ENCODE data around the gene ADGRL1. TPM values are rescaled to one million over a fixed set of nuclear protein-coding genes. Genes with fewer than 3 reads are reported as not detected.
A peak's percentile ranks its signal among the peaks of the same experiment; 100 is the strongest.
"Not testable (repeated sequence)": the region's sequence is repeated elsewhere in the genome, so short reads cannot be mapped to it uniquely, and the experiment has no call there.

ADGRL1 gene
- total RNA-seq, 2 experiments from 2014 or later = 8.4 to 10.9 TPM

DNA sequence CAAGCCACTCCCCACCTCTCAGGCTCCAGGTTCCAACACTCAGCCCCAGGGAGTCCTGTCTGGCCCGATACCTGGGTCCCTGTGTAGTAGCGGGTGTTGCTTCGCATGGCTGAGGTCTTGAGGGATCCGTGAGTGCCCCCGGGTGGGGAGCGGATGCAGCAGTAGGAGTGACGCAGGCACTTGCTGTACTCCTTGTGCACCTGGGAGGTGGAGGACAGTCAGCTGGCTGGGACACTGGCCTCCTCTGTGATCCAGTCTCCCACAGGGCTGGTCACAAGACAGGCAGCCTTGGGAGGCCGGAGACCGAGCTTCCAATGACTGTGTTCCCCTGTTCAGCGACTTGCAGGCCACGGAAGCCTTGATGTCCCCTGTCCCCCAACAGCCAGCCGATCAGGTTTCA is 53.3 kb downstream of the ADGRL1 start:
- H3K9me3 Mint-ChIP-seq = no peaks in the 10 kb centered on the region
- ChIA-PET POLR2A (no interaction called here), CTCF (no interaction called here)
- peak overlapping the region; percentile 18 for H3K27ac Mint-ChIP-seq
- H3K36me3 Mint-ChIP-seq = peaks cover 9% of the 10 kb centered on the region
- no peak for DNase-seq
- no peak overlapping the region for H3K4me3 Mint-ChIP-seq
- intact Hi-C loops (cut with micrococcal nuclease) = no loop called here
- H3K4me1 Mint-ChIP-seq (ENCODE audit: low read depth) = peaks cover 23% of the 10 kb centered on the region
- H3K27me3 Mint-ChIP-seq = no peaks in the 10 kb centered on the region

DNA sequence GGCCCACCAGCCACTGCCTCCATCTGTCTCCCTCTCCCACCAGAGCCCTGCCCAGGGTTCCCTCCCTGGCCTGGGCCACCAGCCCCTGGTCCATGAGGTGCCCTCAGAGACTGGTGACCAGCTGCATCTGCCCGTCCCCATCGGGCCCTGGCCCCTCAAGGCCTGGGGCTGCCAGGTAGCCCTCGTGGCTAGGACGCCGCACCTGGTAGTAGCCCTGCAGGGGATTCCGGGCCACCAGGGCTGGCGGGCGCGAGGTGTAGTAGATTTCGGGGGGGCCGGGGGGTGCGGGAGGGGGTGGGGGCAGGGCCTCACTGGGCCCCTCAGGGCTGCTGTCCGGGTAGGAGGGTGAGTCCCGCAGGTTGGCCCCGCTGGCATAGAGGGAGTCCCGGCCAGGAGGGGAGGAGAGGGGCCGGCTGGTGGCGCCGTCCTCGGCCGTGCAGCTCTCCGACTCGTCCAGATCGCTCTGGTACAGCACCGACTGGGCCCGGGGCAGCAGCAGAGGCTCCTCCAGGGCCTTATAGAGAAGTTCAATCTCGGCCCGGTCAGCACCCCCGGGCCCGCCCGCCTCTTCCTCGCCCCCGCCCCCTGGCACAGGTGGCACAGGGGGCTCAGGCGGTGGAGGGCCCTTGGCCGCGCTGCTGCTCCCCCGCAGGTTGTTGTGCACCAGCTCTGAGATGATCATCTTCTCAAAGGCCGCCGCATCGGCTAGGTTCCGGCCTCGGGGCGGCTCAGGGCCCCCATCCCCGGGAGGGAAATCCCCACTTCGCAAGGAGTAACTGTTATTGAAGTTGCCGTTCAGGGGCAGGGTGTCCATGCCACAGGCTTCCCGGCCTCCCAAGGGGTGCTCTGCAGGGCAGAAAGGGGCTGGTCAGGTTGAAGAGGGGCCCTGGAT is 55.0 kb downstream of the ADGRL1 start:
- POLR2A ChIA-PET = no interaction called here
- peaks cover 3% of the 10 kb centered on the region for H3K36me3 Mint-ChIP-seq
- no peaks in the 10 kb centered on the region for H3K9me3 Mint-ChIP-seq
- peaks cover 35% of the 10 kb centered on the region for H3K4me1 Mint-ChIP-seq (ENCODE audit: low read depth)
- intact Hi-C loops (cut with micrococcal nuclease) = no loop called here
- H3K27me3 Mint-ChIP-seq = no peaks in the 10 kb centered on the region
- peak overlapping the region; percentile 28 for H3K27ac Mint-ChIP-seq
- no peak overlapping the region for H3K4me3 Mint-ChIP-seq
- CTCF ChIA-PET = interaction anchor here (0.7 to 2.0 kb wide), 4 partner anchors 13 to 329 kb away, joined by 3 to 9 read pairs (median 3); partner anchors contain the start of gene ASF1B
- no peak for DNase-seq

DNA sequence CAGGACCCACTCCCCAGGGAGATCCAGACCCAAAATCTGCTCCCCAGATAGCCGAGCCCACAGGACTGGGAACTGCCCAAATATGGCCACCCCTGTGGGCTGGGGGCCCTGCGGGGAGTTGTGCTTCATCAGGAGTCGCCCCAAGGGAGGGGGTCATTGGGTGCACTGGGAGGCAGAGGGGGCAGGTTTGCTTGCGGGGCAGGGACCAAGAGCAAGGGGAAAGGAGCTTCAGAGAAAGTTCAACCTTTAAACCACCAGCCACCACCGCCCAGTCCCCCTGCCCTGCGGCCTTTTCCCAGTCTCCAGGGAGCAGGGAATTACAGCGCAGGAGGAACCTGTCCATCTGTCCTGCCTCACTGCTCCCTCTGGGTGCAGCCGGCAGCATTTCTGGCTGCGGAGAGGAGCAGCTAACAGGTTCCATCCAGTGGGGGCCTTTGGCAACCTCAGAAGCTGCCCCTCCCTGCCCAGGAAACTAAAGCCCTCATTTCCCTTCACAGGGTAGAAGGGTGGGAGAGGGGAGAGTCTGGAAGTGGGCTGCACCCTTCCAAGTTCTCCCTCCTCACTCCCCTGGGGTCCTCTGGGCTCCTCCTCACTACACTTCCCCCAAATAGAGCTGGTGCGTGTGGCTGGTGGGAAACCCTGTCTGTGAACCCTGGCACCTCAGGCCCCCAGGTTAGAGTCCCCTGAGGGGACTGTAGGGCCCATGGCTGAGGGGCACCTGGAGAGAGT is 55.8 kb downstream of the ADGRL1 start:
- peaks cover 38% of the 10 kb centered on the region for H3K4me1 Mint-ChIP-seq (ENCODE audit: low read depth)
- POLR2A ChIA-PET = no interaction called here
- peaks cover 3% of the 10 kb centered on the region for H3K36me3 Mint-ChIP-seq
- no peaks in the 10 kb centered on the region for H3K9me3 Mint-ChIP-seq
- CTCF ChIA-PET = interaction anchor here (0.8 to 2.0 kb wide), 4 partner anchors 13 to 330 kb away, joined by 3 to 9 read pairs (median 3); partner anchors contain the start of gene ASF1B
- DNase-seq = peak; percentile 26
- no peaks in the 10 kb centered on the region for H3K27me3 Mint-ChIP-seq
- no peak overlapping the region for H3K4me3 Mint-ChIP-seq
- intact Hi-C loops (cut with micrococcal nuclease) = no loop called here
- peak overlapping the region; percentile 92 for H3K27ac Mint-ChIP-seq

DNA sequence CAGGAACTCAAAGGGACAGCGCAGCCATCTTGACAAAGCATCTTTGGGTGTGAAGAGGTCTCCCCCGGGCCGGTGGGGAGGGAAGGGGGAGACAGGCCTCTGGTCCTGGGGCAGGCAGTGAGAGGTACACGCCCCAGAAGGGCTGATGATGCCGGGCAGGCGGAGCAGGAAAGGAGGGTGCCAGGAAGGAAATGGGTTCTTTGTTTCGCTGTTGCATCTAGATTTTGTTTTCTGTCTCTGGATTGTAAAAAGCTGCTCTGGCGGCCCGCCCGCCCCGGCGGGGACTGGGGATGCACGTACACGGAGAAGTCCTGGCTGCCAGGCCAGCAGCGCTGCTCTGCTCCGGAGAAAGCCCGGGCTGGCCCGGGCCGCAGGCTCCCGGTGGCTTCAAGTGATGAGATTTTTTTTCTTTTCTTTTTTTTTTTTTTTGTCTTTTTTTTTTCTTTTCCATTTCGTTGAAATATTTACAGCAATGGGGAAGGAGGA is 56.4 kb downstream of the ADGRL1 start:
- Mint-ChIP-seq H3K27ac (peak overlapping the region; percentile 92), H3K4me3 (peak overlapping the region; percentile 55), H3K27me3 (no peaks in the 10 kb centered on the region), H3K9me3 (no peaks in the 10 kb centered on the region), H3K36me3 (peaks cover 3% of the 10 kb centered on the region), H3K4me1 (ENCODE audit: low read depth) (peaks cover 38% of the 10 kb centered on the region)
- peak; percentile 63 for DNase-seq
- ChIA-PET CTCF (interaction anchor here (1.1 to 2.0 kb wide), 2 partner anchors 13 to 199 kb away, joined by 3 to 9 read pairs; partner anchors contain the start of gene ASF1B), POLR2A (no interaction called here)
- intact Hi-C loops (cut with micrococcal nuclease) = loop anchor here (10.0 kb wide), 1 partner anchor 45 kb away; no protein-coding TSS in a partner anchor

DNA sequence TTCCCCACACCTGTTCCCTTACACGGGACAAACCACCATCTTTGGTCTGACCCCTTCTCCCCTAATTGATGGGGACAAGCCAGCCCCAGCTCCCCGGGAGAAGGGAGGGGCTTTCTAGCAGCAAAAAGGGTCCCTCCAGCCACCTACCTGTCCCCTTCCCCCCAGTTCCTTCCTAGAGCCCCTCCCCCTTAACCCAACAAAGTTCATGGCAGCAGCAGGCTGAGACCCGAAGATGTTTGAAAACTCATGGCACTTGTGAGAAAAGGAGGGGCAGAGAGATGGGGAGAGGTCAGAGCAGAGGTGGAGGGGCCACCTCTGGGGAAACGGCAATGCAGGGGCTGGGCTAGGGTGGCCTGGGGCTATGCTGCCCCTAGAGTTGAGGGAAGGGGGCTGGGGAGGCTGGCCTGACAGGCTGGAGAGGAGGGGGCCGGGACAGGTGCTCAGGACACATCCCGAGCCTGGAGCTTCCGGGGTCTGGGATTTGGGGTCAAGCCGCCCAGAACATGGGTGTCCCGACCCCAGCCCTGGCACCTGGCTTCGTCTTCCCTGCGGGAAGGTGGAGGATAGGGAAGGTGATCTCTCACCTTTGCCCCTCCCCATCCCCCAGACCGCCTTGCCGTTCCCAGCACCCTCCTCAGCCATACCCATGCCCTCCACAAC is 57.1 kb downstream of the ADGRL1 start:
- H3K4me1 Mint-ChIP-seq (ENCODE audit: low read depth) = peaks cover 38% of the 10 kb centered on the region
- H3K27me3 Mint-ChIP-seq = no peaks in the 10 kb centered on the region
- H3K4me3 Mint-ChIP-seq = peak overlapping the region; percentile 55
- H3K27ac Mint-ChIP-seq = peak overlapping the region; percentile 92
- no peak for DNase-seq
- POLR2A ChIA-PET = interaction anchor here (1.0 to 1.7 kb wide), 2 partner anchors 13 to 19 kb away, joined by 3 to 6 read pairs; partner anchors contain the start of gene ASF1B
- intact Hi-C loops (cut with micrococcal nuclease) = loop anchor here (10.0 kb wide), 1 partner anchor 46 kb away; no protein-coding TSS in a partner anchor
- no peaks in the 10 kb centered on the region for H3K9me3 Mint-ChIP-seq
- CTCF ChIA-PET = interaction anchor here (0.8 to 4.6 kb wide), 7 partner anchors 9 to 331 kb away, joined by 3 to 30 read pairs (median 7); partner anchors contain the start of genes ADGRE5 and ASF1B
- H3K36me3 Mint-ChIP-seq = peaks cover 3% of the 10 kb centered on the region

DNA sequence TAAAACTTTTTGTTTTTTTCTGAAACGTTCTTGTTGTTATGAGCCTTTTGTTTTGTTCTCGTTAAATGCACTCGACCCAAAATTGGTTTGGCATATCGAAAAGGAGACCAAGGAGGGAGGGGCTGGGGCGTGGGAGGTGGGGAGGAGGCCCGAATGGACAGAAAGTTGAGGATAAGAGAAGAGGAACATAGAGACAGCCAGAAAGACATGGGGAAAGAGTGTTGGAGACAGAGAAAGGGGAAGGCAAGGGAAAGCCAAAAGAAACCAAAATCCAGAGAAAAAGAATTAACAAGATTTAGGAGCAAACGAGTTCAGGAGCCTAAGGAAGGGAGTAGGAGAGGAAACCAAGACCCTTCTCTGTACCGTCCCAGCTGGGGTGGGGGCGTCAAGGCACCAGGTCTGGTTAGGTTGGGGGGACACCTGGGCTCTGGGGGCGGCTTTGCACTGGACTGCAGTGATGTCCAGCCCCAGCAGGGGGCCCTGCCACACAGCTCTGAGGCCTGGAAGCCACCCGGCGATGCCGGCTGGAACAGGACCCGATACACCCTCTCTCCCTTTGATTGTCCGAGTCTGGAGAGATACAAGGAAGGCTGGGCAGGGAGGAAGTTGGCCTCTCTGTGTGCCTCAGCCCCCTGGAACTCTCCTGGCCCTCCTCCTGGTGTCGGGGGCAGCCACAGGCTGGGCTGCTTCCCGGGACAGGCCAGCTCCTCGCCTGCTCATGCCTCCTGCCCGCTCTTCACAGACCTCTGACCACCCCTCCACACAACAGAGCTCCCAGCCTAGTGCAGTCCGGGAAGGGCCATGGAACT is 58.0 kb downstream of the ADGRL1 start:
- intact Hi-C loops (cut with micrococcal nuclease) = loop anchor here (10.0 kb wide), 1 partner anchor 47 kb away; no protein-coding TSS in a partner anchor
- H3K4me1 Mint-ChIP-seq (ENCODE audit: low read depth) = peaks cover 38% of the 10 kb centered on the region
- no peaks in the 10 kb centered on the region for H3K9me3 Mint-ChIP-seq
- H3K36me3 Mint-ChIP-seq = peaks cover under 1% of the 10 kb centered on the region
- H3K27me3 Mint-ChIP-seq = no peaks in the 10 kb centered on the region
- H3K4me3 Mint-ChIP-seq = no peak overlapping the region
- CTCF ChIA-PET = interaction anchor here (0.8 to 4.6 kb wide), 8 partner anchors 9 to 332 kb away, joined by 3 to 30 read pairs (median 4); partner anchors contain the start of genes ADGRE5 and ASF1B
- peak; percentile 73 for DNase-seq
- H3K27ac Mint-ChIP-seq = peak overlapping the region; percentile 92
- POLR2A ChIA-PET = interaction anchor here (1.0 to 1.7 kb wide), 2 partner anchors 12 to 20 kb away, joined by 3 to 6 read pairs; partner anchors contain the start of gene ASF1B

DNA sequence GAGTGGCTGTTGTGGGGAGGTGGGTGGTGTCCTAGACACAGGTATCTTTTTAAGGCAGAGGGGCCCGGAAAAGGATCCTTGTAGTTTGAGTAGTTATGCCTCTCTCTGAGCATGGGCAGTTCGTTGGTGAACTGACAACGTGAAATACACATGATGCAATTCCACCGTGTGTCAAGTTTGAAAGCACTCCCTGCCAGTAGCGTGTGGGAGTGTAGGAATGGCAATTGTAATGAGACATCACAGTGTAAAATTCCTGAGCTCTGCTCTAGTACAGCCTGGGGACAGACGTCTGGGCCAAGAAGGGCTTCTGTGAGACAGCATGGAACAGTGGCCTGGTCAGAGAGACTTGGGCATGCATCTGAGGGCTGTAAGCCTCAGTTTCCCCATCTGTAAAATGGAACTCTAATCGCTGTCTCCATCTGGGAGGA is 59.2 kb downstream of the ADGRL1 start:
- H3K4me1 Mint-ChIP-seq (ENCODE audit: low read depth) = peaks cover 40% of the 10 kb centered on the region
- no peaks in the 10 kb centered on the region for H3K9me3 Mint-ChIP-seq
- intact Hi-C loops (cut with micrococcal nuclease) = loop anchor here (10.0 kb wide), 1 partner anchor 48 kb away; no protein-coding TSS in a partner anchor
- no peaks in the 10 kb centered on the region for H3K36me3 Mint-ChIP-seq
- no peak overlapping the region for H3K4me3 Mint-ChIP-seq
- no peak overlapping the region for H3K27ac Mint-ChIP-seq
- ChIA-PET POLR2A (interaction anchor here (0.6 to 1.7 kb wide), 2 partner anchors 11 to 175 kb away, joined by 4 to 6 read pairs; partner anchors contain the start of gene ASF1B), CTCF (interaction anchor here (0.7 to 4.6 kb wide), 6 partner anchors 10 to 230 kb away, joined by 3 to 30 read pairs (median 4); partner anchors contain the start of gene ASF1B)
- no peak for DNase-seq
- H3K27me3 Mint-ChIP-seq = no peaks in the 10 kb centered on the region

DNA sequence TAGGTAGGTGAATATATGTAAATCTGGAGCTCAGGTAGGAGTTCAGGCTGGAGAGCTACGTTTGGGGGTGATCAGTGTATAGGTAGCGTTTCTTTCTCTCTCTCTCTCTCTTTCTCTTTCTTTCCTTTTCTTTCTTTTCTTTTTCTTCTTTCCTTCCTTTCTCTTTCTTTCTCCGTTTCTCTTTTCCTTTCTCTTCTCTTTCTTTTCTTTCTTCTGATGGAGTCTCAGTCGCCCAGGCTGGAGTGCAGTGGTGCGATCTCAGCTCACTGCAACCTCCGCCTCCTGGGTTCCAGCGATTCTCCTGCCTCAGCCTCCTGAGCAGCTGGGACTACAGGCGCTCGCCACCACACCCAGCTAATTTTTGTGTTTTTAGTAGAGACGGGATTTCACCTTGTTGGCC is 59.8 kb downstream of the ADGRL1 start:
- POLR2A ChIA-PET = interaction anchor here (0.6 kb wide), 1 partner anchor 176 kb away, joined by 4 read pairs; no protein-coding TSS in a partner anchor
- H3K27me3 Mint-ChIP-seq, H3K9me3 Mint-ChIP-seq, DNase-seq, H3K36me3 Mint-ChIP-seq, H3K4me3 Mint-ChIP-seq, H3K27ac Mint-ChIP-seq: not testable (repeated sequence)
- intact Hi-C loops (cut with micrococcal nuclease) = loop anchor here (10.0 kb wide), 1 partner anchor 49 kb away; no protein-coding TSS in a partner anchor
- peaks cover 41% of the 10 kb centered on the region for H3K4me1 Mint-ChIP-seq (ENCODE audit: low read depth)
- CTCF ChIA-PET = interaction anchor here (0.5 to 4.6 kb wide), 6 partner anchors 10 to 426 kb away, joined by 3 to 30 read pairs (median 4); partner anchors contain the start of gene ASF1B

DNA sequence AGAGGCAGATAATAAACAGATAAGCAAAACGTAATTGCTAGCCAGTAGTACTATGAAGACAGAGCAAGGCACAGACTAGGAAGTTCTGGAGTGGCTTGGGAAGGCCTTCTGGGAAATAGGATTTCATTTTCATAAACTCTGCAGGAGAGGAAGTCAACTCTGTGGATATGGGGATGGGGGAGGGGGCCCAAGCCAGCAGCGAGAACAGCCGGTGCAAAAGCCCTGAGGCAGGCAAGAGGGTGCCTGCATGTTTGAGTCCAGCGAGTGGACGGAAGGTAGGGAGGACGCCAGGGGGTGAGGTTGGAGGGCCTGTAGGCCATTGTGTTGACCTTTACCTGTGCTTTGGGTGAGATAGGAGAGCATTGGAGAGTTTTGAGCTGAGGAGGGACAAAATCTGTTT is 60.6 kb downstream of the ADGRL1 start:
- ChIA-PET POLR2A (no interaction called here), CTCF (interaction anchor here (0.6 to 4.6 kb wide), 5 partner anchors 9 to 203 kb away, joined by 3 to 30 read pairs (median 4); partner anchors contain the start of gene ASF1B)
- H3K4me1 Mint-ChIP-seq (ENCODE audit: low read depth) = peaks cover 45% of the 10 kb centered on the region
- intact Hi-C loops (cut with micrococcal nuclease) = loop anchor here (10.0 kb wide), 1 partner anchor 49 kb away; no protein-coding TSS in a partner anchor
- no peak overlapping the region for H3K27ac Mint-ChIP-seq
- no peaks in the 10 kb centered on the region for H3K9me3 Mint-ChIP-seq
- no peak overlapping the region for H3K4me3 Mint-ChIP-seq
- no peak for DNase-seq
- no peaks in the 10 kb centered on the region for H3K27me3 Mint-ChIP-seq
- peaks cover 3% of the 10 kb centered on the region for H3K36me3 Mint-ChIP-seq
